Ovary (tissue), 9 donors: ENCODE results near the gene CHMP4A. TPM values are rescaled to one million over a fixed set of nuclear protein-coding genes. Genes with fewer than 3 reads are reported as not detected.

ENCODE experiments used
- DNase-seq, 5 donors: peaks; one replicate each; pipeline ENCODE4 v3.0.0-alpha.2; 2019 to 2020
- H3K27ac ChIP-seq, 2 donors: fragments of 200-600 bp; one replicate each; pipeline versions ENCODE4 v1.5.1 to v1.8.0; 2019 to 2022
- H3K27me3 ChIP-seq: fragments of 200-600 bp; one replicate; pipeline ENCODE4 v1.8.0; 2022
- H3K36me3 ChIP-seq: fragments of 200-600 bp; sonication (generic); one replicate; pipeline ENCODE4 v1.5.1; 2019
- H3K4me1 ChIP-seq: one replicate; pipeline ENCODE4 v1.8.1; 2013; ENCODE audit warnings: mild to moderate bottlenecking, moderate library complexity; ENCODE audit not compliant: insufficient read depth
- H3K4me3 ChIP-seq: fragments of 200-600 bp; sonication (generic); one replicate; pipeline ENCODE4 v1.5.1; 2017
- H3K9me3 ChIP-seq, 2 donors: fragments of 200-600 bp in 1 of 2; sonication (generic) in 1 of 2; one replicate each; pipeline versions ENCODE4 v1.5.1 to v1.8.1; 2013 to 2019; ENCODE audit warnings: mild to moderate bottlenecking in 1 of 2, moderate library complexity in 1 of 2
- EP300 ChIP-seq: sonication (generic); formaldehyde crosslinking; IDR thresholded peaks from one replicate; pipeline ENCODE4 v1.6.1; 2017; ENCODE audit warnings: antibody characterized with exemption
- POLR2A ChIP-seq: fragments of 450-650 bp; IDR thresholded peaks from one replicate; pipeline ENCODE4 v1.6.1; 2017; ENCODE audit warnings: antibody characterized with exemption, mild to moderate bottlenecking, moderate library complexity
- WGBS, 3 donors: extraction: QIAGEN DNeasy Blood & Tissue Kit in 1 of 3; methylation state at CpG; one replicate each; pipeline versions ENCODE4 v1.1.5 to v1.1.7; 2013 to 2017; 5-methylcytosine and 5-hydroxymethylcytosine counted together
- intact Hi-C, 4 donors: fragments of 100-400 bp; cut with DNase I; formaldehyde crosslinking; loops; one replicate each; pipeline versions ENCODE4 v1.11.0 to v1.15.1; 2022 to 2023
- polyA plus RNA-seq, 2 donors: library from polyadenylated mRNA; stranded (reverse); fragments of 200-250 nt in 1 of 2; fragments of 350-450 nt in 1 of 2; fragmentation: Illumina TruSeq in 1 of 2; extraction: RNeasy Lipid Tissue Mini Kit (QIAGEN cat#74804) in 1 of 2; gene quantifications; one replicate each; pipeline ENCODE4 v1.2.3, GENCODE V29; 2013 to 2014
- total RNA-seq, 7 donors: library from RNA; depleted of rRNA in 2 of 7; stranded (reverse); fragments of >200 nt in 2 of 7; fragmentation: NEBNext Ultra II Directional in 3 of 7; extraction: Animal tissue kit (Norgen Biotek cat#: 25700) in 3 of 7; gene quantifications; one replicate each; pipeline versions ENCODE4 v1.1.0 to v1.2.4, GENCODE V29; 2016 to 2023
- TF ChIP-seq, protein P1 (sequence below), 3 donors: fragments of 450-650 bp in 2 of 3; fragments of 200-600 bp in 1 of 3; IDR thresholded peaks; one replicate each; pipeline versions ENCODE4 v1.5.1 to v1.8.0; 2016 to 2022; ENCODE audit warnings: antibody characterized with exemption in 3 of 3, mild to moderate bottlenecking in 1 of 3
- donor health status: DM: no; HTN: no; CAD: no; lungs with moderate emphysema.
- donor health status: DM: no; HTN: no; CAD: no.
- donor health status: Bipolar disorder and iron deficiency.
- donor health status: DM: yes; HTN: yes; CAD: no.
- donor health status: DM: no; HTN: no; CAD: no.
- donor health status: DM: yes; HTN: yes; CAD: no.

CHMP4A gene
- total and polyA plus RNA-seq, 9 donors: 26.8 to 105 (median 41.7) TPM

DNA sequence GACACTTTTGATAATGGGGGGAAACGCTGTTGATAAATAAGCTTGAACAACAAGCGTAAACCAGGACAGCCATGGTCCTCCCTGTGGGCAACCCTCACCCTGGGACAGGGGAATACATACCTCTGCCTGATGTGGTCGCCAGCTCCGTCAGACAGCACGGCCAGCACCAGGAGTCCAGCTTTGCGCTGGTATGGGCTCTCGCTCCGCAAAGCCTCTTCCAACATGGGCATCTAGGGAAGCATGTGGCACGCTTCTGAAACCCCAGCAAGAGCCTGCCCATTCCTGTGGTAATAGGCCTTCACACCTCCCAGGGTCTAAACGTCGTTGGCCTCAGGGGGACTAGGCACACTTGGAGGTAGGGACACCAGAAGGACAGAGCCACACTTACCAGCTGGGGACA, 27.5 kb downstream of the CHMP4A start:
- H3K9me3 ChIP-seq: no peaks in the 10 kb centered on the region
- DNase-seq: no peak
- H3K27ac ChIP-seq: no peak overlapping the region
- 91 to 92% (median 91%) methylated on average over 11 of the region's 11 CpGs for WGBS, 3 donors
- no peaks in the 10 kb centered on the region for H3K36me3 ChIP-seq
- no peak for TF ChIP-seq POLR2A
- TF ChIP-seq EP300: no peak
- TF ChIP-seq, protein P1, sequence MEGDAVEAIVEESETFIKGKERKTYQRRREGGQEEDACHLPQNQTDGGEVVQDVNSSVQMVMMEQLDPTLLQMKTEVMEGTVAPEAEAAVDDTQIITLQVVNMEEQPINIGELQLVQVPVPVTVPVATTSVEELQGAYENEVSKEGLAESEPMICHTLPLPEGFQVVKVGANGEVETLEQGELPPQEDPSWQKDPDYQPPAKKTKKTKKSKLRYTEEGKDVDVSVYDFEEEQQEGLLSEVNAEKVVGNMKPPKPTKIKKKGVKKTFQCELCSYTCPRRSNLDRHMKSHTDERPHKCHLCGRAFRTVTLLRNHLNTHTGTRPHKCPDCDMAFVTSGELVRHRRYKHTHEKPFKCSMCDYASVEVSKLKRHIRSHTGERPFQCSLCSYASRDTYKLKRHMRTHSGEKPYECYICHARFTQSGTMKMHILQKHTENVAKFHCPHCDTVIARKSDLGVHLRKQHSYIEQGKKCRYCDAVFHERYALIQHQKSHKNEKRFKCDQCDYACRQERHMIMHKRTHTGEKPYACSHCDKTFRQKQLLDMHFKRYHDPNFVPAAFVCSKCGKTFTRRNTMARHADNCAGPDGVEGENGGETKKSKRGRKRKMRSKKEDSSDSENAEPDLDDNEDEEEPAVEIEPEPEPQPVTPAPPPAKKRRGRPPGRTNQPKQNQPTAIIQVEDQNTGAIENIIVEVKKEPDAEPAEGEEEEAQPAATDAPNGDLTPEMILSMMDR (IDR thresholded peaks at IDR 0.05): no peak
- H3K27me3 ChIP-seq: no peaks in the 10 kb centered on the region
- no peak overlapping the region for H3K4me3 ChIP-seq
- intact Hi-C loops: no loop called here
- peaks cover 2% of the 10 kb centered on the region for H3K4me1 ChIP-seq

DNA sequence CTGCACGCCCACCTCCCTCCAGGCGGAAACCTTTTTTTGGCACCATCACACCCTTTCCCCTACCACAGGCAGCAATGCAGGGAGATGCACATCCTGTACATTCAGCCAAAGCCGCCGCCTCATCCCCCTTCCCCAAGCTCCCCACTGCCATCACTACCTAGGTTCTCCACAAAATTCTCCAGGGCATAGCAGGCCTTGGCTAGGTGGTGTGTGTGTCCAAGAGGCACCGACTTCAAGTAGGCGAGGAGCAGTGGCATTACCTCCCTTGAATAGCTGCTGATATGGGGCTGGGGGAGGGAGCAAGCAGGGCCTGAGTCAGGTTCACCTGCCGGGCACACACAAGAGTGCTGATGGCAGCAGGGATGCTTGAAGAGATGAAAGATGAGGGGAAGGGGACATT, 28.3 kb downstream of the CHMP4A start:
- H3K27ac ChIP-seq: no peak overlapping the region
- no peak overlapping the region for H3K4me3 ChIP-seq
- no peaks in the 10 kb centered on the region for H3K9me3 ChIP-seq
- H3K4me1 ChIP-seq: peaks cover 2% of the 10 kb centered on the region
- DNase-seq: no peak
- TF ChIP-seq, protein P1 (IDR thresholded peaks at IDR 0.05): no peak
- TF ChIP-seq POLR2A: no peak
- TF ChIP-seq EP300: no peak
- no peaks in the 10 kb centered on the region for H3K36me3 ChIP-seq
- no peaks in the 10 kb centered on the region for H3K27me3 ChIP-seq
- WGBS, 3 donors: 90 to 96% (median 91%) methylated on average over 7 of the region's 7 CpGs
- intact Hi-C loops: no loop called here

DNA sequence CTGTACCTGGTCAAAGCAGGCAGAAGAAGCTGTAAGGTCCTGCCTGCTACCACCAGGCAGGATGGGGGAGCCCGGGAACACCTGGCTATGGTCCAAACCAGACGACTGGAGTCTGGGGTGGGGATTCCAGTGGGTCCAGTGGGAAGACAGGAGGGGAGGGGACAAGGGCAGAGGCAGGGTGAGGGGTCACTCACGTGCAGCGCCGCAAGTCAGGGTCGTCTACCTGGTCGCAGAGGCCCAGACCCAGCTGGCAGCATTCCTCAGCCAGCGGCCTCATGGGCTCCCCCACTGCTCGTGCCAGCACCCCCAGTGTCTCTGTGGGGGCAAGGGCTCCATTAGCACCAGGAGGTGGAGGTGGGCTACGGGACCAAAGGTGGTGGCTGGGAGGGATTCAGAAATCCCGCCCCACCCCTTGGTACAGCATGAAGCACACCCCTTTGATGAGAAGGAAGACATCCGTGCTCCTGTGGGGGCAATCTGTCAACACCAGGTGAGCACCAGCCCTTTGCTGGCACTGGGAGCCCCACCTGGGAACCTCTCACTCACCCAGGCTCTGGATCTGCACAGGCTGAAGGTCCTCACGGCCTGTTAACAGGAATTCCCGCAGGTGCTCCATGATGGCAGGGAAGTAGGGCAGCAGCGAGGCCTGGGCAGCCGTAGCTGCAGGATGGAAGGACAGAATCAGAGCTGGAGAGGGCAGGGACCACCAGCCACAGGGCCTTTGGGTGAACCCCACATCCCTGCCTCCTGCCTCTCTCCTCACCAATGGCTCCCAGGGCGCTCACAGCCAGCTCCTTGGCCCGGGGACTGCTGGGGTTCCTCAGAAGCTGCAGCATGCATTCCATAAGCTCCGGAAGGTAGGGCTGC, 29.0 kb downstream of the CHMP4A start:
- Histone ChIP-seq H3K27me3 (no peaks in the 10 kb centered on the region), H3K27ac (no peak overlapping the region), H3K9me3 (no peaks in the 10 kb centered on the region), H3K36me3 (no peaks in the 10 kb centered on the region), H3K4me3 (no peak overlapping the region), H3K4me1 (peaks cover 2% of the 10 kb centered on the region)
- intact Hi-C loops: no loop called here
- TF ChIP-seq POLR2A (no peak), EP300 (no peak)
- TF ChIP-seq, protein P1 (IDR thresholded peaks at IDR 0.05): no peak
- DNase-seq: no peak
- 80 to 83% (median 82%) methylated on average over 19 of the region's 19 CpGs for WGBS, 3 donors

DNA sequence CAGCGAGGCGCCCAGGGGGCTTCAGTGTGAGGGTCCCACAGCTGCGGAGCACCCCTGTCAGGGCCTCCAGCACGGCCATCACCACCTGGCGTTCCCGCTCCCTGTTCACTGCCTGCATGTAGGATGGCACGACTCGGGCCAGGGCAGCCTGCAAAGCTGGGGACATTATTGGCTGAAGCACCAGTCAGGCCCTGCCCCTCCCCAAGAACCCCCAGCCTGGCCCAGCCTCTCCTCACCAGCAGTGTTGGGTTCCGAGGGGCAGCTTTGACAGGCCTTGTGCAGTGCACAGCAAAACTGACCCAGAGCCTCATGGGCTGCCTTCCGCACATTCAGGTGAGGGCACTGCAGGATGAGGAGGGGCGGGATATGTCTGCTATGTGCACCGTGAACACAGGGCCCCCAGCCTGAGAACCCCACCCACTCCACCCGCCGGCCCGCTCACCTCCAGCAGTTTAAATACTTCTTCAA, 30.2 kb downstream of the CHMP4A start:
- no peak overlapping the region for H3K27ac ChIP-seq
- H3K4me1 ChIP-seq: peaks cover 2% of the 10 kb centered on the region
- TF ChIP-seq, protein P1 (IDR thresholded peaks at IDR 0.05): no peak
- no peak for TF ChIP-seq POLR2A
- TF ChIP-seq EP300: no peak
- no peaks in the 10 kb centered on the region for H3K27me3 ChIP-seq
- no peak overlapping the region for H3K4me3 ChIP-seq
- no peaks in the 10 kb centered on the region for H3K9me3 ChIP-seq
- intact Hi-C loops: no loop called here
- no peak for DNase-seq
- WGBS, 3 donors: 86 to 88% (median 87%) methylated on average over 14 to 15 of the region's 15 CpGs
- H3K36me3 ChIP-seq: no peaks in the 10 kb centered on the region
